ENCODE measurements around the gene GRIPAP1.

Gene GRIPAP1

GRCh38 chrX:48971249-48972219, 30.5 kb downstream of the GRIPAP1 start, which contains the start of gene KCND1:
TSS of gene KCND1 (minus strand) at chrX:48971844. CDS start at chrX:48970271, 1,573 bp downstream.
- H3K79me1 ChIP-seq (replicated peaks; ENCODE audit: low read length, poor library complexity, severe bottlenecking), result peaks cover 1% of the 10 kb centered on the region
- peak within 1 kb of the TSS; percentile 3 for H3K27ac ChIP-seq (ENCODE audit: low read length, poor library complexity, severe bottlenecking)
- WGBS, result 3% methylated on average over 10 of the region's 28 CpGs
- H3K18ac ChIP-seq (ENCODE audit: low read depth in 1 of 2, low read length in 2 of 2), result peak within 1 kb of the TSS; percentile 12 to 60
- no peak within 1 kb of the TSS for H2BK15ac ChIP-seq (ENCODE audit: low read depth, poor library complexity, severe bottlenecking)
- peak within 1 kb of the TSS; percentile 79 for H2BK120ac ChIP-seq (ENCODE audit: low read depth, low read length)
- no peak within 1 kb of the TSS for H2AFZ ChIP-seq (ENCODE audit: low read depth, low read length)
- peak within 1 kb of the TSS; percentile 62 for H3K4me2 ChIP-seq (ENCODE audit: low read length, poor library complexity, severe bottlenecking)
- H4K91ac ChIP-seq (ENCODE audit: low read length), result no peak within 1 kb of the TSS
- peak; percentile 48 for DNase-seq
- H3K4me1 ChIP-seq (ENCODE audit: control insufficient read depth, insufficient read depth, low read depth, low read length), result peaks cover 11% of the 10 kb centered on the region
- H2BK12ac ChIP-seq (ENCODE audit: low read length in 2 of 2), result peak within 1 kb of the TSS in 1 of 2 experiments; percentile 24
- peak within 1 kb of the TSS in 1 of 2 experiments; percentile 59 for H3K14ac ChIP-seq (ENCODE audit: low read length in 2 of 2)
- H3K9ac ChIP-seq (ENCODE audit: low read length), result peak within 1 kb of the TSS; percentile 84
- H3K4ac ChIP-seq (ENCODE audit: low read depth in 1 of 2, low read length in 2 of 2), result peak within 1 kb of the TSS in 1 of 2 experiments; percentile 41
- peak within 1 kb of the TSS; percentile 37 for H4K8ac ChIP-seq (ENCODE audit: low read length)
- no peak within 1 kb of the TSS for H3K23ac ChIP-seq (ENCODE audit: low read length in 2 of 2)
- H2AK5ac ChIP-seq (ENCODE audit: low read length, severe bottlenecking), result peak within 1 kb of the TSS; percentile 47
- no peaks in the 10 kb centered on the region for H3K9me3 ChIP-seq (ENCODE audit: control insufficient read depth, low read length)
- peaks cover 21 to 36% of the 10 kb centered on the region in 2 experiments for H3K36me3 ChIP-seq (ENCODE audit: control insufficient read depth in 1 of 2, insufficient read depth in 2 of 2, low read depth in 1 of 2, low read length in 2 of 2)
- peaks cover 0 to 4% of the 10 kb centered on the region in 2 experiments for H3K27me3 ChIP-seq (ENCODE audit: control insufficient read depth in 1 of 2, insufficient read depth in 1 of 2, low read length in 2 of 2)
- no peak within 1 kb of the TSS for H2BK5ac ChIP-seq (ENCODE audit: low read depth, low read length, poor library complexity, severe bottlenecking)
- peak within 1 kb of the TSS; percentile 52 to 76 for H3K4me3 ChIP-seq (ENCODE audit: insufficient read depth in 1 of 2, low read depth in 1 of 2, low read length in 2 of 2)

GRCh38 chrX:48969471-48969870, 32.6 kb downstream of the GRIPAP1 start:
- Histone ChIP-seq H3K14ac (ENCODE audit: low read length in 2 of 2) (no peak overlapping the region), H4K91ac (ENCODE audit: low read length) (no peak overlapping the region), H3K9ac (ENCODE audit: low read length) (no peak overlapping the region), H3K27ac (ENCODE audit: low read length, poor library complexity, severe bottlenecking) (no peak overlapping the region), H2AK5ac (ENCODE audit: low read length, severe bottlenecking) (no peak overlapping the region), H3K4ac (ENCODE audit: low read depth in 1 of 2, low read length in 2 of 2) (no peak overlapping the region), H3K4me2 (ENCODE audit: low read length, poor library complexity, severe bottlenecking) (no peak overlapping the region), H3K79me1 (replicated peaks; ENCODE audit: low read length, poor library complexity, severe bottlenecking) (peaks cover 2% of the 10 kb centered on the region), H3K4me1 (ENCODE audit: control insufficient read depth, insufficient read depth, low read depth, low read length) (peaks cover 12% of the 10 kb centered on the region), H2BK120ac (ENCODE audit: low read depth, low read length) (no peak overlapping the region), H3K23ac (ENCODE audit: low read length in 2 of 2) (no peak overlapping the region), H3K18ac (ENCODE audit: low read depth in 1 of 2, low read length in 2 of 2) (no peak overlapping the region), H2BK5ac (ENCODE audit: low read depth, low read length, poor library complexity, severe bottlenecking) (no peak overlapping the region), H4K8ac (ENCODE audit: low read length) (no peak overlapping the region), H2BK12ac (ENCODE audit: low read length in 2 of 2) (no peak overlapping the region), H2BK15ac (ENCODE audit: low read depth, poor library complexity, severe bottlenecking) (no peak overlapping the region), H2AFZ (ENCODE audit: low read depth, low read length) (no peak overlapping the region), H3K9me3 (ENCODE audit: control insufficient read depth, low read length) (no peaks in the 10 kb centered on the region), H3K4me3 (ENCODE audit: insufficient read depth in 1 of 2, low read depth in 1 of 2, low read length in 2 of 2) (no peak overlapping the region), H3K36me3 (ENCODE audit: control insufficient read depth in 1 of 2, insufficient read depth in 2 of 2, low read depth in 1 of 2, low read length in 2 of 2) (peaks cover 7 to 32% of the 10 kb centered on the region in 2 experiments), H3K27me3 (ENCODE audit: control insufficient read depth in 1 of 2, insufficient read depth in 1 of 2, low read length in 2 of 2) (peaks cover 0 to 4% of the 10 kb centered on the region in 2 experiments)
- WGBS, result 95% methylated on average over 28 of the region's 28 CpGs
- DNase-seq, result no peak

- no peak overlapping the region for H3K4me3 ChIP-seq (ENCODE audit: insufficient read depth in 1 of 2, low read depth in 1 of 2, low read length in 2 of 2)
- no peak overlapping the region for H4K8ac ChIP-seq (ENCODE audit: low read length)
- H3K4ac ChIP-seq (ENCODE audit: low read depth in 1 of 2, low read length in 2 of 2), result no peak overlapping the region
- no peaks in the 10 kb centered on the region for H3K9me3 ChIP-seq (ENCODE audit: control insufficient read depth, low read length)
- H3K9ac ChIP-seq (ENCODE audit: low read length), result no peak overlapping the region
- no peak overlapping the region for H3K27ac ChIP-seq (ENCODE audit: low read length, poor library complexity, severe bottlenecking)
- H2BK120ac ChIP-seq (ENCODE audit: low read depth, low read length), result no peak overlapping the region
- H3K4me1 ChIP-seq (ENCODE audit: control insufficient read depth, insufficient read depth, low read depth, low read length), result peaks cover 12% of the 10 kb centered on the region
- no peak overlapping the region for H4K91ac ChIP-seq (ENCODE audit: low read length)
- H3K36me3 ChIP-seq (ENCODE audit: control insufficient read depth in 1 of 2, insufficient read depth in 2 of 2, low read depth in 1 of 2, low read length in 2 of 2), result peaks cover 6 to 28% of the 10 kb centered on the region in 2 experiments
- WGBS, result no CpG with 5 or more reads among the region's 1 CpG
- no peak overlapping the region for H3K18ac ChIP-seq (ENCODE audit: low read depth in 1 of 2, low read length in 2 of 2)
- no peak overlapping the region for H3K14ac ChIP-seq (ENCODE audit: low read length in 2 of 2)
- no peak overlapping the region for H3K4me2 ChIP-seq (ENCODE audit: low read length, poor library complexity, severe bottlenecking)
- no peak for DNase-seq
- H2BK12ac ChIP-seq (ENCODE audit: low read length in 2 of 2), result no peak overlapping the region
- no peak overlapping the region for H2AK5ac ChIP-seq (ENCODE audit: low read length, severe bottlenecking)
- no peak overlapping the region for H3K23ac ChIP-seq (ENCODE audit: low read length in 2 of 2)
- H3K79me1 ChIP-seq (replicated peaks; ENCODE audit: low read length, poor library complexity, severe bottlenecking), result peaks cover 2% of the 10 kb centered on the region
- no peak overlapping the region for H2BK5ac ChIP-seq (ENCODE audit: low read depth, low read length, poor library complexity, severe bottlenecking)
- H2AFZ ChIP-seq (ENCODE audit: low read depth, low read length), result no peak overlapping the region
- H2BK15ac ChIP-seq (ENCODE audit: low read depth, poor library complexity, severe bottlenecking), result no peak overlapping the region
- peaks cover 0 to 4% of the 10 kb centered on the region in 2 experiments for H3K27me3 ChIP-seq (ENCODE audit: control insufficient read depth in 1 of 2, insufficient read depth in 1 of 2, low read length in 2 of 2)
These were observed 33.7 kb downstream of the GRIPAP1 start for GRCh38 chrX:48968377-48968776.
